OCI-LY3 (cell line): ENCODE data around the gene ICOS.

ENCODE experiments used
- H2AFZ ChIP-seq: fragments of 200-600, 300-600 bp; shearing (Covaris generic); 2 replicates; pipeline ENCODE4 v1.6.0; 2014; ENCODE audit warnings: antibody characterized with exemption, low read depth, low read length
- H3K27ac ChIP-seq: fragments of 200-600, 300-600 bp; sonication (generic); 2 replicates; pipeline ENCODE4 v1.5.1; 2014; ENCODE audit warnings: mild to moderate bottlenecking, low read length, moderate library complexity, mixed read lengths
- H3K27me3 ChIP-seq: fragments of 200-600, 300-600 bp; sonication (generic); 2 replicates; pipeline ENCODE4 v1.6.1; 2014; ENCODE audit warnings: low read depth, low read length, mixed read lengths
- H3K36me3 ChIP-seq: fragments of 200-600, 300-600 bp; sonication (generic); replicated peaks from 2 replicates; pipeline ENCODE3; 2014; ENCODE audit warnings: low read depth, low read length, mixed read lengths
- H3K4me1 ChIP-seq: fragments of 300-600, 200-600 bp; sonication (generic); 2 replicates; pipeline ENCODE4 v1.6.1; 2014; ENCODE audit warnings: low read length, mixed read lengths
- H3K4me2 ChIP-seq: fragments of 200-600, 300-600 bp; sonication (generic); 2 replicates; pipeline ENCODE4 v1.6.1; 2014; ENCODE audit warnings: low read length, mixed read lengths
- H3K4me3 ChIP-seq: fragments of 300-600, 200-600 bp; sonication (generic); 2 replicates; pipeline ENCODE4 v1.5.1; 2014; ENCODE audit warnings: antibody characterized with exemption, mild to moderate bottlenecking, low read length, moderate library complexity
- H3K79me2 ChIP-seq: fragments of 300-600, 200-600 bp; shearing (Covaris generic); 2 replicates; pipeline ENCODE4 v1.6.1; 2014; ENCODE audit warnings: mild to moderate bottlenecking, low read length, mixed read lengths
- H3K9ac ChIP-seq: fragments of 300-600, 200-600 bp; shearing (Covaris generic); 2 replicates; pipeline ENCODE4 v1.6.0; 2014; ENCODE audit warnings: mild to moderate bottlenecking, low read length, moderate library complexity
- H3K9me3 ChIP-seq: fragments of 200-600, 300-600 bp; shearing (Covaris generic); 2 replicates; pipeline ENCODE4 v1.6.1; 2014; ENCODE audit warnings: low read length, mixed read lengths; ENCODE audit not compliant: insufficient read depth
- H4K20me1 ChIP-seq: fragments of 200-600, 300-600 bp; sonication (generic); 2 replicates; pipeline ENCODE4 v1.6.1; 2016; ENCODE audit warnings: low read length, mixed read lengths; ENCODE audit not compliant: insufficient read depth
- EZH2phosphoT487 ChIP-seq: fragments of 200-600 bp; shearing (Covaris generic); IDR thresholded peaks from 2 replicates; pipeline ENCODE4 v1.6.1; 2018; ENCODE audit warnings: antibody characterized with exemption, mixed run types, low read depth
- TF ChIP-seq, protein P1 (sequence below): fragments of 200-600, 300-600 bp; sonication (generic); IDR thresholded peaks from 2 replicates; pipeline ENCODE4 v1.5.1; 2014; ENCODE audit warnings: antibody characterized with exemption, low read length, low read depth

The ICOS gene

DNA sequence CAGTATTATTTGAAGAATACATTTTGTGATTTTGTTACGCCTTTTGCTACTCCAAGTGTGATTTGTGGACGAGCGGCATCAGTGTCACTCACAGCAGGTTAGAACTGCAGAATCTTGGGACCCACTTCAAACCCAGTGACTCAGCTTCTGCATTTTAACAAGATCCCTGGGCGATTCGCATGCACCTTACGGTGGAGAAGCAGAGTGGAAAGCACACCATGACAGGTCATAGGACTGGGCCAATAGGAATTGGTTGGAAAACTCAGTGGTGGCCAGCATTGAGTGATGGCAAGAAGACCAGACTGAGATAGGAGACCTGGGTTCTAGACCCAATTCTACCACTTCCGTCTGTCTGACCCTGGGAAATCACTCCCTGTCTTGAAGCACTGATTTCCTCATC, 42.7 kb upstream of the ICOS start:
- Histone ChIP-seq H3K9me3 (no peaks in the 10 kb centered on the region), H2AFZ (no peak overlapping the region), H3K4me1 (peaks cover 75% of the 10 kb centered on the region)

DNA sequence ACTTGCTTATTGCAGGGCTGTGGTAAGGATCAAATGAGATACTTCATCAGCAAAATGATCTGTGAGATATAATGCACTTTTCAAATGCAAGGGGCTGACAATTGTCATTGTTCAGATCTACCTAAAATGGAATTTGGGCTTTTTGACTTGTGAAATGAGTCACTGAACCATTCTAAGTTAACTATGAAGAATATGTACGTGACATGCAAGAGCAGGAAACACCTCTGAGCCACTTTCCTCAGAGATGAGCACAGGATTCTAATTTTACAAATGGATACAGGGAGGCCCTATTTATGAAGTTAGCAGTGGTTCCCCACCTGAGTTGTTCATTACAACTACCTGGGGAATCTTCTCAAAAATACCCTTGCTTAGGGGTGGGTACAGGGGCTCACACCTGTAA, 42.3 kb upstream of the ICOS start:
- H3K9me3 ChIP-seq = no peaks in the 10 kb centered on the region
- TF ChIP-seq, protein P1, sequence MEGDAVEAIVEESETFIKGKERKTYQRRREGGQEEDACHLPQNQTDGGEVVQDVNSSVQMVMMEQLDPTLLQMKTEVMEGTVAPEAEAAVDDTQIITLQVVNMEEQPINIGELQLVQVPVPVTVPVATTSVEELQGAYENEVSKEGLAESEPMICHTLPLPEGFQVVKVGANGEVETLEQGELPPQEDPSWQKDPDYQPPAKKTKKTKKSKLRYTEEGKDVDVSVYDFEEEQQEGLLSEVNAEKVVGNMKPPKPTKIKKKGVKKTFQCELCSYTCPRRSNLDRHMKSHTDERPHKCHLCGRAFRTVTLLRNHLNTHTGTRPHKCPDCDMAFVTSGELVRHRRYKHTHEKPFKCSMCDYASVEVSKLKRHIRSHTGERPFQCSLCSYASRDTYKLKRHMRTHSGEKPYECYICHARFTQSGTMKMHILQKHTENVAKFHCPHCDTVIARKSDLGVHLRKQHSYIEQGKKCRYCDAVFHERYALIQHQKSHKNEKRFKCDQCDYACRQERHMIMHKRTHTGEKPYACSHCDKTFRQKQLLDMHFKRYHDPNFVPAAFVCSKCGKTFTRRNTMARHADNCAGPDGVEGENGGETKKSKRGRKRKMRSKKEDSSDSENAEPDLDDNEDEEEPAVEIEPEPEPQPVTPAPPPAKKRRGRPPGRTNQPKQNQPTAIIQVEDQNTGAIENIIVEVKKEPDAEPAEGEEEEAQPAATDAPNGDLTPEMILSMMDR = no peak
- TF ChIP-seq EZH2phosphoT487 = no peak
- no peaks in the 10 kb centered on the region for H3K79me2 ChIP-seq
- no peak overlapping the region for H3K27ac ChIP-seq
- H3K9ac ChIP-seq = no peak overlapping the region; the same call in 1 of the 2 replicates
- H3K27me3 ChIP-seq = no peaks in the 10 kb centered on the region
- H3K36me3 ChIP-seq = no peaks in the 10 kb centered on the region
- peaks cover 77% of the 10 kb centered on the region for H3K4me1 ChIP-seq
- no peak overlapping the region for H2AFZ ChIP-seq
- H3K4me3 ChIP-seq = no peak overlapping the region
- no peaks in the 10 kb centered on the region for H4K20me1 ChIP-seq
- H3K4me2 ChIP-seq = peak overlapping the region; percentile 50

More for the DNA sequence above, 42.7 kb upstream of the ICOS start:
- TF ChIP-seq, protein P1 = no peak
- TF ChIP-seq EZH2phosphoT487 = no peak
- no peak overlapping the region for H3K9ac ChIP-seq
- H3K36me3 ChIP-seq = no peaks in the 10 kb centered on the region
- no peaks in the 10 kb centered on the region for H3K79me2 ChIP-seq
- no peaks in the 10 kb centered on the region for H4K20me1 ChIP-seq
- H3K4me2 ChIP-seq = peak overlapping the region; percentile 50
- no peak overlapping the region for H3K4me3 ChIP-seq
- no peak overlapping the region for H3K27ac ChIP-seq
- H3K27me3 ChIP-seq = no peaks in the 10 kb centered on the region

GRCh38 chr2:203897544-203897943, 39.0 kb upstream of the ICOS start:
- H4K20me1 ChIP-seq = no peaks in the 10 kb centered on the region
- H3K4me2 ChIP-seq = peak overlapping the region; percentile 69
- H3K27me3 ChIP-seq = no peaks in the 10 kb centered on the region
- H3K27ac ChIP-seq = peak overlapping the region; percentile 75
- H3K9ac ChIP-seq = peak overlapping the region; percentile 53
- H2AFZ ChIP-seq = no peak overlapping the region
- peak overlapping the region; percentile 33; the same call in 1 of the 2 replicates for H3K4me3 ChIP-seq
- H3K79me2 ChIP-seq = no peaks in the 10 kb centered on the region
- H3K36me3 ChIP-seq = peaks cover 5% of the 10 kb centered on the region
- H3K9me3 ChIP-seq = peaks cover 8% of the 10 kb centered on the region; the same call in 1 of the 2 replicates
- peaks cover 51% of the 10 kb centered on the region for H3K4me1 ChIP-seq
- TF ChIP-seq, protein P1 = no peak
- TF ChIP-seq EZH2phosphoT487 = no peak

GRCh38 chr2:203898657-203899056, 37.9 kb upstream of the ICOS start:
- Histone ChIP-seq H3K4me1 (peaks cover 48% of the 10 kb centered on the region), H4K20me1 (no peaks in the 10 kb centered on the region), H3K27ac (no peak overlapping the region), H3K36me3 (peaks cover 8% of the 10 kb centered on the region), H3K4me3 (no peak overlapping the region), H3K79me2 (no peaks in the 10 kb centered on the region), H3K9ac (no peak overlapping the region), H3K27me3 (no peaks in the 10 kb centered on the region), H2AFZ (no peak overlapping the region), H3K4me2 (no peak overlapping the region), H3K9me3 (peaks cover 9% of the 10 kb centered on the region; the same call in 1 of the 2 replicates)
- TF ChIP-seq, protein P1 = no peak
- TF ChIP-seq EZH2phosphoT487 = no peak
